Suprapubic skin (tissue), 3 donors: ENCODE data around the gene PQBP1.

Experiments used
- POLR2AphosphoS5 ChIP-seq, 3 donors: sonication (generic); formaldehyde crosslinking; IDR thresholded peaks; one replicate each; pipeline ENCODE4 v1.6.1; 2017; ENCODE audit warnings: antibody characterized with exemption in 3 of 3
- TF ChIP-seq, protein P1 (sequence below), 2 donors: fragments of 200-600 bp in 1 of 2; fragments of 450-650 bp in 1 of 2; sonication (generic) in 1 of 2; IDR thresholded peaks; one replicate each; pipeline ENCODE4 v1.5.1; 2016 to 2019; ENCODE audit warnings: antibody characterized with exemption in 2 of 2, mild to moderate bottlenecking in 1 of 2, moderate library complexity in 1 of 2

DNA sequence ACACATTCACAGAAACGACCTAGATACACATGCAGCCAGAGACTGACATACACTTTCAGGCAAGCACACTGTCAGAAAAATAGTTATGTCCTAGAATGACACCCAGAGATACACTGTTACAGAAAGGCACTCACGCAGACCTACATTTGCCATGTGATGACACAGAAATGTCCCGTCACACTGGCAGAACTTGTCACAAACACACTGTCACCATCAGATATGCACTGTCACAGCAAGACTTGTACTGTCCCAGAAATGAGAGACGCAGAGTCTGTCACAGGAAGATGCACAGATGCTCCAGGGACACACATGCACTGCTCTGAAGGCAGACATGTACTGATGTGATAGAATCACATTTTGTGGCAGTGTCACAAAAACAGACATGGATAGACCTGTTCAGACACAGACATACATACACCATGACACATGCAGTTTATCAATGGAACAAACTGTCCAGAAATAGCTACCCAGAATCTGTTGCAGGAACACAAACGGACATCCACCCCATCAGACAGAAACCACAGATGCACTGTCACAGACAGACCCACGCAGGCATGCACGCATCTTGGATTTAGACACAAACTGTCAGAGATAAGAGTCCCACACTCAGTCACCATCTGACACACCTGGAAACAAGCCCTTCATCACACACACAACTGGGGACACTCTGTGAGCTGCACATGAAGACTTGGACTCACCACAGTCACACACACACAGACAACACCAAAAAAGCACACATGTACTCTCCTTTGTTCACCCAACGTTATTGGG, 22.4 kb downstream of the PQBP1 start:
- TF ChIP-seq, protein P1, sequence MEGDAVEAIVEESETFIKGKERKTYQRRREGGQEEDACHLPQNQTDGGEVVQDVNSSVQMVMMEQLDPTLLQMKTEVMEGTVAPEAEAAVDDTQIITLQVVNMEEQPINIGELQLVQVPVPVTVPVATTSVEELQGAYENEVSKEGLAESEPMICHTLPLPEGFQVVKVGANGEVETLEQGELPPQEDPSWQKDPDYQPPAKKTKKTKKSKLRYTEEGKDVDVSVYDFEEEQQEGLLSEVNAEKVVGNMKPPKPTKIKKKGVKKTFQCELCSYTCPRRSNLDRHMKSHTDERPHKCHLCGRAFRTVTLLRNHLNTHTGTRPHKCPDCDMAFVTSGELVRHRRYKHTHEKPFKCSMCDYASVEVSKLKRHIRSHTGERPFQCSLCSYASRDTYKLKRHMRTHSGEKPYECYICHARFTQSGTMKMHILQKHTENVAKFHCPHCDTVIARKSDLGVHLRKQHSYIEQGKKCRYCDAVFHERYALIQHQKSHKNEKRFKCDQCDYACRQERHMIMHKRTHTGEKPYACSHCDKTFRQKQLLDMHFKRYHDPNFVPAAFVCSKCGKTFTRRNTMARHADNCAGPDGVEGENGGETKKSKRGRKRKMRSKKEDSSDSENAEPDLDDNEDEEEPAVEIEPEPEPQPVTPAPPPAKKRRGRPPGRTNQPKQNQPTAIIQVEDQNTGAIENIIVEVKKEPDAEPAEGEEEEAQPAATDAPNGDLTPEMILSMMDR (IDR thresholded peaks at IDR 0.05) = no peak
- no peak for TF ChIP-seq POLR2AphosphoS5 (IDR thresholded peaks at IDR 0.05)
